Glomerular visceral epithelial cell (primary cell): ENCODE data around the gene CCDC172.
"Not testable (repeated sequence)": the region's sequence is repeated elsewhere in the genome, so short reads cannot be mapped to it uniquely, and the experiment has no call there.

ENCODE experiments used
- DNase-seq: peaks from one replicate; pipeline ENCODE4 v3.0.0-alpha.2; 2016; ENCODE audit errors: extremely low spot score

Gene CCDC172

DNA sequence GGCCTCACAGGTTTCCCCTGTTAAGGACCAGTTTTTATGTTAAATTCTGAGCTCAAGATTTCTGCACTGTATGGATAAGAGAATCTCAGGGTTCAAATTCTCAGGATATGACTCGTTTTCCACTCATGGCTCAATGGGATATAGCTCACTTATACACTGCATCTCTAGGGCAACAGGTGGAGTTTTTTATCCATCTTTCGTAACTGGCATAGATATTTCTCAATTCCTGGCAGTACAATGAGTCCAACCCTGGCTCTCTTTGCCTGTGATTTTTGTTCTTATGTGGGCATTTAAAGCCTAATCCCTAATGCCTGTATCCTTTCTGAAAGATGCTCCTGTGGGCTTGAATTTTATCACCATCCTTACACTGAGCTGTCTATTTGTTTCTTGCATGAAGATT is 7.6 kb downstream of the CCDC172 start:
- DNase-seq, result no peak

DNA sequence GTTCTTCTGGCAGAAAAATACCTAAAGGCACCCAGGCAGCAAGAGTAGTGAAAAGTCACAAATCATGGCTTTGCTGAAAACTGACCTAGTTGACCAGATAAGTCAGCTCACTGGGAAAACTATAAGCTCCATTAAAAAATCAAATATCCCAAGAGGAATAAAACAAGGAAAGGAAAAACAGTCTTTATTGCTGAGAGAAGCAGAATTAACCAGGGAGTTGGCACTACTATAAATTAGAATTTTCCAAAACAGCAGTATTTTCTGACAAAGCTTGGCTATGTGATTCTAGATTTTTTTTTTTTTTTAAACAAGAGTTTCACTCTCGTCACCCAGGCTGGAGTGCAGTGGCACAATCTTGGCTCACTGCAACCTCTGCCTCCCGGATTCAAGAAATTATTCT is 12.6 kb downstream of the CCDC172 start:
- no peak for DNase-seq

DNA sequence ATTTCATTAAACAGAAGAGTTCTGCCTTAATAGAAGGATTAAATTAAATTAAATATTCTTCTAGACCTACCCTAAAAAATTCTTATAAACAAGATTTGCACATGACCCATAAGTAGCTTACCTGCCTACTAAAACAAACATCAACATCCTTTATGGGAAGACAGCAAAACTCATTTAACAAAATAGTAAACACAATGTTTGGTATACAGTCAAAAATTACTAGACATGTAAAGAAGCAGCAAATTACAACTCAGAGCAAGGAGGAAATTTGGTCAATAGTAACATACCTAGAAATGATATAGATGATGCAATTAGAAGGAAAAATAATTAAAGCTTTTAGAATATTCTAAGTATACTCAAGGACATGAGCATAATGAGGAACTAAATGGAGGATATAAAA is 27.9 kb downstream of the CCDC172 start:
- DNase-seq, result no peak

DNA sequence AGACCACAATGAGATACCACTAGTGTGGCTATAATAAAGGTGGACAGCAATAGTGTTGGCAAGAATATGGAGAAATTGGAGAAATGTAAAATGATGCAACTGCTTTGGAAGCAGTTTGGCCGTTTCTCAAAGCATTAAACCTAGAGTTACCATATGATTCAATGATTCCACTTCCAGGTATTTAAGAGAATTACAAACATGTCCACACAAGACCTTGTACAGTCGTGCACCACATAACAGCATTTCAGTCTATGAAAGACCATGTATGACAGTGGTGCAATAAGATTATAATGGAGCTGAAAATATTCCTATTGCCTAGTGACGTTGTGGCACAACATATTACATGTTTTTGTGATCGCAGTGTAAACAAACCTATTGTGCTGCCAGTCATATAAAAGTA is 29.6 kb downstream of the CCDC172 start:
- DNase-seq, result no peak

DNA sequence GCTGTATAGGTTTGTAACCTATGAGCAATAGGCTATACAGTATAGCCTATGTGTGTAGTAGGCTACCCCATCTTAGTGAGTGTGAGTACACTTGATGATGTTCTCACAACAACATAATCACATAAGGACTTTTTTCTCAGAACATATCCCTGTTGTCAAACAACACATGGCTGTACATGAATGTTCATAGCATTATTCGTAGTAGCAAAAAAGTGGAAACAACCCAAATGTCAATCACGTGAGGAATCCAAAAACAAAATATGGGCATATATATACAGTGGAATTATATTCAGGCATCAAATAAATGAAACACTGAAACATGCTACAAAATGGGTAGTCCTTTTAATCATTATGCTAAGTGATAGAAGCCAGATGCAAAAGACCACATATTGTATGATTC is 31.1 kb downstream of the CCDC172 start:
- no peak for DNase-seq

DNA sequence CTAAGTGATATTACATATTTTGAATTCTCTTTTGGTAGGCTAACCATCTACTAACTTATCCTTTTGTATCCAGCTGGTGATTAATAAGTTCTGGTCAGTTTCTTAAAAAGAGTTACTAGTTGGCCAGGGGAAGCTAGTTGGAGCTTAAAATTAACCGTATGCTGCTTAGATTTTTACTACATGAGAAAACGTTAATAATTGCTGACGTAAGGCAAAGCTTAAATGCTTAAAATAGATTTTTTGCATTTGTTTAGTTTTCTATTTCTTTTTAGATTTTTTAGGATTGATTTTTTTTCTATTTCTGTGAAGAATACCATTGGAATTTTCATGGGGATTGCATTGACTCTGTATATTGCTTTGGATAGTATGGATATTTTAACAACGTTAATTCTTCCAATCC is 32.6 kb downstream of the CCDC172 start:
- DNase-seq, result no peak

DNA sequence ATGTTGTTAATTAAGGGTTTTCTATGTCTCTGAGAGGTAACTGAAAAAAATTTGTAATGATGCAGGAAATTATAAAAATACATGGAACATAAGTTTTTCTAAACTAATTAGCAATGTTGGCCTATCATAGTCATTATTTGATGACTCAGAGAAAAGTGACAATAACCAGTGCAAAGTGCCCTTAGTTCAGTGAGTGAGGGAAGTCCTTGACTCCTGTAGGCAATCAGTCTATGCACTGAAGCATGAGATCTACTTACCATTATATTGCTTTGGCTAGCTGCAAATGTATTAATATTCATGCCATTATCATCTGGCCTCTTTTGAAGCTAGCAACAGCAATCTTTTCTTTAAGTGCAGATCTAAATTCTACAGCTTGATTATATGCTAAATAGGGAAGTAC is 40.6 kb downstream of the CCDC172 start:
- no peak for DNase-seq

DNA sequence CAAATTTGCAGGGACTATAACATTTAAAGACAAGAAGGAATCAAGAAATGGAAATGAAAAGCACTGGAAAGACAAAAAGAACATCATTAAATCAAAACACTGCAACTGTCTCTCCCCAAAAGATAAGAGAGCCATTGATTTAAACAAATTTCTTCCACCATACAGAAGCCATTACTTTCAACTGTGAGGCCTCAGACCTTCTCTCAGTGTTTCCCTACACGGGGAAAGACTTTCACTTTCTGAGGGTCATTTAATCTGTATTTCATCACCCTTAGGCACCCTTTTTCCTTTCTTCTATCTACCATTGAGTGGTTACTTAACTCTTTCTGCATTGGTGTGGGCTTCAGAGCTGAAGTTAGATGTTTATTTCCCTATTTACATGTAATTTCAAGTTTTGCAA is 47.5 kb downstream of the CCDC172 start:
- peak; percentile 16 for DNase-seq

DNA sequence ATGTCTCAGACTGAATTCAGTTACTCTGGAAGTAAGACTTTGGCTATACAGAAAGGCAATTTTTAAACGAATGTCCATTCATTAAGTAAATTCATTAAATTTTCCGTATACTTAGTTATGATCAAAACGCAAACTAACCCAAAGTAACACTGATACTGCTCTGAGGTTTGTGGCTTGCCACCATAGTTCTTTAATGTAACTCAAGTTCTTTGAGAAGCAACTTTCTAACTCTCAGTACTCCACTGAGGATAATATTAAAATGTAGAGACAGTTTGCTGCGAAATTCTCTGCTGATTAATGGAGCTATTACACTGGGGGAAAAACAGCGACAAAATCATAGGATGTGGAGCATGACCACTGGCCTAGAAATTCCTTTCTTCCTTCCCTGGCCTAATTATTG is 58.0 kb downstream of the CCDC172 start:
- no peak for DNase-seq

DNA sequence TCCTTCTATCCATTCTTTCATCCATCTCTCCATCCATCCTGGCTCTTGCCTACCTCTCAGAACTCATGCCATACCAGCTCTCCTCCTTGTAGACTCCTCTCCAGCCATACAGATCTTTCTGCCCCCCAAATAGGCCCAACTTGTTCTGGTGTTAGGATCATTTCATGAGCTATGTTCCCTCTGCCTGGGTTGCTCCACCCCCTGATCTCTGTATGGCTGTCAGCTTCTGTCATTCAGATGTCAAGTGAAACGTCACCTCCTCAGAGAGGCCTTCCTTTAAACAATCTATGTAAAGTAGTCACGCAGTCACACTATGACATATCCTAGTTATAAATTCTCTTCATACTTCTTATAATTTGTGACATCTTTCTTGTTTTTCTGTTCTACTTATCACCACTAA is 61.1 kb downstream of the CCDC172 start:
- DNase-seq, result no peak

DNA sequence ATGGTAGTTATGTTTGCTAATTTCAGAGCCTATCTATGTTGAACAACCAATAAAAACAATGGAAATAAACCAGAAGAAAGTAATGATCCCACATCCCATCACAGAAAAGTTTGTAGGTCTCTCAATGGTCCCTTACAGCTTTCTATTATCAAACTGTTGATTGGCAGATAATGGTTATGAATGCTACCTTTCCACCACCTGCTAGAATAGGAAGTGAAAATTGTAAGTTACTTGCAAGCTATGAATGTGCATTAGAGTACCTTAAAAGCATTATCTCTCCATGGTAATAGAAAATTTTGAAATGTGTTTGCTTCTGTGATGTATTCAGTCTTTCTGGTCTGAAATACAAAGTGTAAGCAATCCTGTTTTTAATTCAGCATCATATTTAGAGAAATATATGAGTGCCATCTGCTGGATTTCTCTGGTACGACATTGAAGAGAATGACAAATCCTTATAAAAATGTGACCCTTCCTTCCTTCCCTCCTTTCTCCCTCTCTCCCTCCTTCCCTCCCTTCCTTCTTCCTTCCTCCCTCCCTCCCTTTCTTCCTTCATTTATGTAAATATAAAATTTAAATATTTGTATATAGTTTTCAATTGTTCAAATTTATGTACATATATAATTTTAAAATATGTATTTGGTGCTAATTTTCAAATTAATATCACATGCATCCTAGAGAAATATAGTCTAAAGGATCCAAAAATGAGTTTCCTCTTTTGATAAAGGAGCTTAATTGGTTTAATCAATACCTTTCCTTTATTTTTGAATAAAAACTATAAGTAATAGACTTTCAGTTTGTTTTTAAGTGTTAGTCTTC is 62.0 kb downstream of the CCDC172 start:
- peak; percentile 50 for DNase-seq

DNA sequence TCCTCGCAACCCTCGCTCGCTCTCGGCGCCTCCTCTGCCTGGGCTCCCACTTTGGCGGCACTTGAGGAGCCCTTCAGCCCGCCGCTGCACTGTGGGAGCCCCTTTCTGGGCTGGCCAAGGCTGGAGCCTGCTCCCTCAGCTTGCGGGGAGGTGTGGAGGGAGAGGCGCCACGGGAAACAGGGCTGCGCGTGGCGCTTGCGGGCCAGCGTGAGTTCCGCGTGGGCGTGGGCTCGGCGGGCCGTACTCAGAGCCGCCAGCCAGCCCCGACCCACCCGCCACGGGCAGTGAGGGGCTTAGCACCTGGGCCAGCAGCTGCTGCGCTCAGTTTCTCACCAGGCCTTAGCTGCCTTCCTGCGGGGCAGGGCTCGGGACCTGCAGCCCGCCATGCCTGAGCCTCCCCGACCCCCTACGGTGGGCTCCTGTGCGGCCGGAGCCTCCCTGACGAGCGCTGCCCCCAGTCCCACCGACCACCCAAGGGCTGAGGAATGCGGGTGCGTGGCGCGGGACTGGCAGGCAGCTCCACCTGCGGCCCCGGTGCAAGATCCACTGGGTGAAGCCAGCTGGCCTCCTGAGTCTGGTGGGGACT is 69.1 kb downstream of the CCDC172 start:
- DNase-seq, result not testable (repeated sequence)

DNA sequence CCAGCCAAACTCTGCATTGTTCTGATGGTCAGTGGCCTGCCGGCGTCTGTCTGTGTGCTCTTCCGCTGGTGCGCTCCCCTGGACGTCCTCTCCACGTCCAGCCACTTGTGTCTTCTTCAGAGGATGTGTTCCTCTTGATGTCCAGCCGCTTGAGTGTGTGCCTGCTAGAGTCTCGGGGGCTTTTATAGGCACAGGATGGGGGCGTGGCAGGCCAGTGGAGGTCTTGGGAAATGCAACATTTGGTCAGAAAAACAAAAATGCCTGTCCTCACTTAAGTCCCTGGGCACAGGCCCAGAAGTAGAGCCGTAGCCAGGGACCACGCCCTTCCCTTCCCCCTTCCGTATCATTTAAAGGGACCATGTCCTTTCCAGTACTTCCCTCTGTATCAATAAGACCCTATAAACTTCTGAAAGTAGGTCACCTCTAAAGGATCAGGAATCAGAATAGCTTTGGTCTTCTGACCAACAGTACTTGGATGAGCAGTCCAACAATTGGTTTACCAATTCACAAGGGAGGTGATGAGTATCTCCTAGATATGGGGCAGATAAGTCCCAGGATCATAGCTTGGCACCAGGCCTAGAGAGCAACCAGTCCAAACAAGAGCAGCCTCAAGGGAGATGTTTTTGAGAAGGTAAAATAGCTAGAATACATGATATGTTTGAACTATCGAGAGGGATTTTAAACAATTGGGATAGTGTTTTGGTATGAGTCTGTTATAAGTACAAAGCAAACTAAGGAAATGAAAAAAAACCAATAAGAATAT is 71.2 kb downstream of the CCDC172 start:
- no peak for DNase-seq

DNA sequence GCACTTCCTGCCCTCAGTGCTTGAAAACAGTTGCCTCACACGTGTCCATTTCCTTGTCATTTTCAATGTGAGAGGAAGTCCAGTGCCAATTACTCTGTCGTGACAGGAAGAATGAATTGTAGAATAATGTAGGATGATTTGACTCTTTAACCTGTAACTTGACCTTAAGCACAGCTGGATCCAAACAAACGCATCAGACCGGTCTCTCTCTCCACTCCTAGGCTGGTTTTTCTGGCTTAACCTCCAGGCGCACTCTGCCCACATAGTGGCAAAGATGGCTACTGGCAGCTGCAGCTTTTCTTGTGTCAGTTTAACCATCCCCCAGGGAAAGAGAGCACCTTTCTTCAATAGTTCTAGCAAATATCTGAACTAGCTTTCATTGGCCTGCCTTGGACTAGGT is 74.0 kb downstream of the CCDC172 start:
- DNase-seq, result no peak

DNA sequence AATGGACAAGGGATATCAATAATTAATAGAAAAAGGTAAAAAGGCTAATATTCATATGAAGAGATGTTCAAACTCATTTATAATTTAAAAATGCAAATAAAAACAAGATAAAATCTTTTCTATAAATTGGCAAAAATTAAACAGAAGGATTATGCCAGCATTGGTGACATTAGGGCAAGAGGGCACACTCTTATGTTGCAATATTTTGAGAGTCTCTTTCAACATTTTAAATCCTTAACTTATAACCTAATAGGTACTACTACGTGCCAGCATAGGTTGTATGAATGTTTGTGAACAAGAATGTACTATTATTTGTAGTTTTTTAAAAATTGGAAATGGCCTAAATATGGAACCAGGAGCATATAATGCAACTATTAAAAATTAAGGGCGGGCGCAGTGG is 78.6 kb downstream of the CCDC172 start:
- no peak for DNase-seq

DNA sequence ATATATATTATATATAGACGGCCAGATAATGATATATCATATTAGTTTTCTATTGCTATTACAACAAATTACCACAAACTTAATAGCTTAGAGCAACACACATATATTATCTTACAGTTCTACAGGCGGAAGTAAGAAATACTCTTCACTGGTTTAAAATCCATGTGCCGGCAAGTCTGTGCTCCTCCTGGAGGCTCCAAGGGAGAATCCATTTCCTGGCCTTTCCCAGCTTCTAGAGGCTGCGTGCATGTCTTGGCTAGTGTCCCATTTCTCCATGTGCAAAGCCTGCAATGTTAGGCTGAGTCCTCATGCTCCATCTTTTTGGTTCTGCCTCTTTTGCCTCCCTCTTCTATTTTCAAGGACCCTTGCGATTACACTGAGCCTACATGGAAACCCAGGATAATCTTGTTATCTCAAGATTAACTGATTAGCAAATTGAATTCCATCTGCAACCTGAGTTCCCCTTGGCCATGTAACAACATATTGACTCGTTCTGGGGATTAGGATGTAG is 79.5 kb downstream of the CCDC172 start:
- DNase-seq, result no peak

DNA sequence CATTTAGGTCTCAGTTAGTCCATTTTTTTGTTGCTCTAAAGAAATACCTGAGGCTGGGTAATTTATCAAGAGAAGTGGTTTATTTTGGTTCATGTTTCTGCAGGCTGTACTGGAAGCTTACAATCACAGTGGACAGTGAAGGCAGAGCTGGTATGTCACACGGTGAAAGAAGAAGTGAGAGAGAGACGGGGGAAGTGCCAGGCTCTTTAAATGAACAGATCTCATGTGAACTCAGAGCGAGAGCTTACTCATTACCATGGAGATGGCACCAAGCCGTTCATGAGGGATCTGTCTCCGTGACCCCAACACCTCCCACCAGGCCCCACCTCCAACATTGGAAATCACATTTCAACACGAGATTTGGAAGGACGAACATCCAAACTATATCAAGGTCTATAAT is 84.5 kb downstream of the CCDC172 start:
- no peak for DNase-seq

DNA sequence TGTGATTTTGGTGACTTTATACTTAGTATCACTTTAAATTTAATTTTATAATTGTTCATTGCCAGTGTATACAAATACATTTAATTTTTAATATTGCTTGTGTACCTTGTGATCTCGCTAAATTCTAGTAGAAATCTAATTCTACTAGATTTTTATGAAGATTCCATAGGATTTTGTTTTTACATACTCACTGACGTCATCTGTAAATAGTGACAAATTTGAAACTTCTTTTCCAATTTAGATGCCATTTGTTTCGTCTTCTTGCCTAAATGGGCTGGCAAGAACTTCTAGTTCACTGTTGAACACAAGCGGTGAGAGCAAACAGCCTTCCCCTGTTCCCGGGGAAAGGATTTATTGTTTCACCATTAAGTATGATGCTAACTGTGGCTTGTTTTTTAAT is 86.1 kb downstream of the CCDC172 start:
- no peak for DNase-seq

DNA sequence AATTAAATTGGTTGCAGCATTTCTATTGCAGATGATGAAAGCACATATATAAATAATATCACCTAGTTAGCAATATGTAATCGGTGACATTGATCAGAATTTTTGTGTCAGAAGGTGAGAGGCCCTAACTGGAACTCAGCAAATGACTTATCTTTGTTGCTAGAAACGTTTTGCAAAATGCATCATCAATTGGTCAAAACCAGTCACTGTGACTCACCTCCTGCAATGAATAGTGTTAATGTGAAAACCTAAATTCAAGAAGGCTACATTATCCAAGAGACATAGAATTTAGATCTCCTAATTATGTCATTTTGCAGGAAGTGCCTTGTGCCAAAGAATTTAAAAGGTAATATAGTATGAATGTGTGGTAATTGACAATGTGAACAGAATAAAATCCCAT is 93.6 kb downstream of the CCDC172 start:
- DNase-seq, result no peak

DNA sequence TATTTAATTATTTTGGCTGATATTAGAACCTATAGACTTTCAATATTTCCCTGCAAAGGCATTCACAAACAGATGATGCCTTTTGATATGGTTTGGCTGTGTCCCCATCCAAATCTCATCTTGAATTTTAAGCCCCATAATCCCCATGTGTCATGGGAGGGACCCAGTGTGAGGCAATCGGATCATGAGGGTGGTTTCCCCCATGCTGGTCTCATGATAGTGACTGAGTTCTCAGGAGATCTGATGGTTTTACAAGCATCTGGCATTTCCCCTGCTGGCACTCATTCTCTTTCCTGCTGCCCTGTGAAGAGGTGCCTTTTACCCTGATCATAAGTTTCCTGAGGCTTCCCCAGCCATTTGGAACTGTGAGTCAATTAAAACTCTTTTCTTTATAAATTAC is 94.1 kb downstream of the CCDC172 start:
- DNase-seq, result no peak

DNA sequence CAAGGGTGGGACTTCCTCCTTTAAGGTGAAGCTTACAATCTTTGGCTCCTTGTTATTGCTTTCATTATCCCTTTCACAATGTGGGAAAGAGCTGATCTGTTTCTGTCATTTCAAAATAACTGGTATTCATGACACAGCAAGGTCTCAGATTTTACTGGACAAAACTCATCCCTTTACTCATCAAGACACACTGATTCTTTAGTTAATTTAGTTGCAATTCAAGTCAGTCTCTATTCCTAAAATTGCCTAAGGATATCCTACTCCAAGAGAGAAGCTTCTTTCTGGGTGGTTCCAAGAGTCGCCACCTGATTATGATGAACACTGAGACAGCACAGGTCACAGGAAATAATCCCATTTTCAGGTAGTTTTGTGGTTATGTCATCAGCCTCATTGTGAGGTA is 97.6 kb downstream of the CCDC172 start:
- DNase-seq, result no peak

DNA sequence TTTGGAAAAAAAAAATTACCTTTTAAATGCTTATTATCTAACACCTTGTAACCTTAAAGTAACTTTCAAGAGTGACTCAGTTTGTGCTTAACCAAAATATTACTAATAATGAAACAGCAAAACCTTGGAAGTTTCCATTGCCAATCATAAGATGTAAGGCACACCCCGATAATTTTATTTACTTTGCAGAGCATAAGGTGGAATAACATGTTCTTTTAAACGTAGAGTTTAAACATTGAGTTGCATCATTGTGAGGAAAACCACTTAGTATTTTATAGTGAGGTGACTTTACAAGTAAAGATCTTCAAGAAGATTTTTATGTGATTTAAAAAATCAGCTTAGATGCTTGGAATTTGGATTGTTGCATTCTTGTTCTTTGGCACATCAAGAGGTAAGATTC is 103.4 kb downstream of the CCDC172 start, which contains the start of gene PNLIPRP3:
TSS of gene PNLIPRP3 (plus strand) at position 177 of the 400 bp plus-strand sequence. CDS start at position 343, 166 bp downstream.
- no peak for DNase-seq
